Vagina (tissue), 2 donors: ENCODE data around the gene PRRT3.

ENCODE experiments used
- CTCF ChIP-seq, 3 experiments: fragments of 450-650 bp in 2 of 3; fragments of 200-600 bp in 1 of 3; sonication (generic) in 1 of 3; IDR thresholded peaks; one replicate each; pipeline ENCODE4 v1.5.1; 2017 to 2019; ENCODE audit warnings: antibody characterized with exemption in 3 of 3, mild to moderate bottlenecking in 2 of 3, moderate library complexity in 2 of 3
- POLR2A ChIP-seq, 2 donors: fragments of 450-650 bp; IDR thresholded peaks; one replicate each; pipeline ENCODE4 v1.6.1; 2017; ENCODE audit warnings: antibody characterized with exemption in 2 of 2, mild to moderate bottlenecking in 2 of 2, moderate library complexity in 2 of 2
- POLR2AphosphoS5 ChIP-seq, 2 donors: sonication (generic); formaldehyde crosslinking; IDR thresholded peaks; one replicate each; pipeline ENCODE4 v1.9.0; 2017; ENCODE audit warnings: antibody characterized with exemption in 2 of 2, mild to moderate bottlenecking in 2 of 2, low read depth in 1 of 2; ENCODE audit not compliant: insufficient read depth in 1 of 2

- no peak for TF ChIP-seq POLR2A (IDR thresholded peaks at IDR 0.05)
- no peak for TF ChIP-seq POLR2AphosphoS5 (IDR thresholded peaks at IDR 0.05; ENCODE audit: insufficient read depth in 1 of 2, low read depth in 1 of 2)
- no peak for TF ChIP-seq CTCF (IDR thresholded peaks at IDR 0.05)
Measured at GRCh38 chr3:9980251-9980650, 28.0 kb upstream of the PRRT3 start.
